Stimulated activated CD4-positive, alpha-beta T cell treated with anti-CD3 and anti-CD28 coated beads, TNF-alpha, amount 100 ng/mL, for 1 hour (primary cell): ENCODE results near the gene C2CD4A.
"Not testable (repeated sequence)": the region's sequence is repeated elsewhere in the genome, so short reads cannot be mapped to it uniquely, and the experiment has no call there.

Experiments
- DNase-seq, 3 donors: peaks; one replicate each; pipeline ENCODE4 v3.0.0-alpha.2; 2020; ENCODE audit warnings: low read depth in 3 of 3, low spot score in 1 of 3

C2CD4A gene

GRCh38 chr15:62066663-62067447, at the start of gene C2CD4A:
Gene C2CD4A (plus strand): TSS chr15:62066977. CDS start chr15:62067614, 637 bp downstream.
- peak in 2 of 3 donors; percentile 21 to 41 for DNase-seq

- no peak for DNase-seq
These were observed 46.1 kb upstream of the C2CD4A start for GRCh38 chr15:62020576-62021160.

- no peak for DNase-seq
These were observed 44.7 kb upstream of the C2CD4A start for GRCh38 chr15:62021991-62022600.

GRCh38 chr15:62026487-62027262, 40.1 kb upstream of the C2CD4A start:
- no peak for DNase-seq

- DNase-seq = no peak
These were observed 39.6 kb upstream of the C2CD4A start for GRCh38 chr15:62027263-62027565.

GRCh38 chr15:62027916-62028315, 38.9 kb upstream of the C2CD4A start:
- DNase-seq = no peak

GRCh38 chr15:62035256-62035924, 31.4 kb upstream of the C2CD4A start:
- DNase-seq = no peak

GRCh38 chr15:62046078-62046743, 20.6 kb upstream of the C2CD4A start:
- no peak for DNase-seq

- DNase-seq = no peak
These were observed 19.4 kb upstream of the C2CD4A start for GRCh38 chr15:62047282-62047827.

- not testable (repeated sequence) for DNase-seq
These were observed 18.5 kb upstream of the C2CD4A start for GRCh38 chr15:62048254-62048653.

- DNase-seq = no peak
These were observed 16.7 kb upstream of the C2CD4A start for GRCh38 chr15:62050115-62050514.

GRCh38 chr15:62051166-62051565, 15.6 kb upstream of the C2CD4A start:
- DNase-seq = no peak

- no peak for DNase-seq
These were observed 14.1 kb upstream of the C2CD4A start for GRCh38 chr15:62052713-62053112.

GRCh38 chr15:62053439-62054085, 13.2 kb upstream of the C2CD4A start:
- DNase-seq = no peak

GRCh38 chr15:62054979-62055378, 11.8 kb upstream of the C2CD4A start:
- no peak for DNase-seq

- DNase-seq = no peak
These were observed 9.3 kb upstream of the C2CD4A start for GRCh38 chr15:62057341-62057980.

GRCh38 chr15:62058327-62059028, 8.3 kb upstream of the C2CD4A start:
- DNase-seq = no peak

GRCh38 chr15:62059108-62059815, 7.5 kb upstream of the C2CD4A start:
- no peak for DNase-seq
